Upper lobe of left lung (tissue), 6 donors: ENCODE data around the gene FHIT. TPM values are rescaled to one million over a fixed set of nuclear protein-coding genes. Genes with fewer than 3 reads are reported as not detected.
"Not testable (repeated sequence)": the region's sequence is repeated elsewhere in the genome, so short reads cannot be mapped to it uniquely, and the experiment has no call there.

Experiments
- ATAC-seq, 2 donors: fragments of 200-7000 bp; cut with Tn5 transposase; one replicate each; pipeline ENCODE4 v1.9.1; 2022; ENCODE audit warnings: mild to moderate bottlenecking in 2 of 2, moderate library complexity in 2 of 2; ENCODE audit not compliant: low FRiP score in 2 of 2
- DNase-seq, 2 donors: peaks; one replicate each; pipeline ENCODE4 v3.0.0-alpha.2; 2019 to 2020
- H3K27ac ChIP-seq, 4 donors: fragments of 200-600 bp; sonication (generic); one replicate each; pipeline ENCODE4 v1.5.1; 2016 to 2019
- H3K27me3 ChIP-seq, 4 donors: fragments of 200-600 bp; sonication (generic); one replicate each; pipeline ENCODE4 v1.5.1; 2017 to 2019
- H3K36me3 ChIP-seq, 4 donors: fragments of 200-600 bp; sonication (generic); one replicate each; pipeline ENCODE4 v1.5.1; 2016 to 2019
- H3K4me1 ChIP-seq, 4 donors: fragments of 200-600 bp; sonication (generic); one replicate each; pipeline ENCODE4 v1.5.1; 2018 to 2019
- H3K4me3 ChIP-seq, 4 donors: fragments of 200-600 bp; sonication (generic); one replicate each; pipeline ENCODE4 v1.5.1; 2017 to 2019; ENCODE audit warnings: mild to moderate bottlenecking in 2 of 4, moderate library complexity in 1 of 4
- H3K9me3 ChIP-seq, 4 donors: fragments of 200-600 bp; sonication (generic); one replicate each; pipeline ENCODE4 v1.5.1; 2018 to 2019
- CTCF ChIP-seq, 6 experiments: fragments of 450-650 bp in 4 of 6; fragments of 200-600 bp in 2 of 6; sonication (generic) in 2 of 6; IDR thresholded peaks; one replicate each; pipeline ENCODE4 v1.5.1; 2016 to 2019; ENCODE audit warnings: antibody characterized with exemption in 6 of 6
- EP300 ChIP-seq, 4 donors: sonication (generic); formaldehyde crosslinking; IDR thresholded peaks; one replicate each; pipeline ENCODE4 v1.5.1; 2017; ENCODE audit warnings: antibody characterized with exemption in 4 of 4, control low read depth in 2 of 4
- POLR2A ChIP-seq, 4 donors: fragments of 450-650 bp; IDR thresholded peaks; one replicate each; pipeline ENCODE4 v1.5.1; 2016 to 2017; ENCODE audit warnings: antibody characterized with exemption in 4 of 4, mild to moderate bottlenecking in 2 of 4
- POLR2AphosphoS5 ChIP-seq, 2 donors: sonication (generic); formaldehyde crosslinking; IDR thresholded peaks; one replicate each; pipeline ENCODE4 v1.5.1; 2017; ENCODE audit warnings: antibody characterized with exemption in 2 of 2
- WGBS, 2 donors: methylation state at CpG; one replicate each; pipeline ENCODE4 v1.1.5; 2017 to 2018; 5-methylcytosine and 5-hydroxymethylcytosine counted together
- total RNA-seq, 6 donors: library from RNA; depleted of rRNA in 4 of 6; stranded (reverse); fragments of >200 nt in 4 of 6; gene quantifications; one replicate each; pipeline versions ENCODE4 v1.1.0 to v1.2.1, GENCODE V29; 2016 to 2021
- donor health status: DM: no; HTN: no; CAD: no; lungs with moderate emphysema.
- donor health status: DM: no; HTN: yes; CAD: no; lungs with severe emphysema.

The FHIT gene
- total RNA-seq, 6 donors from 2014 or later: 6.8 to 56.6 (median 11.1) TPM

GRCh38 chr3:59803268-59803667, 1448.0 kb downstream of the FHIT start:
- ATAC-seq: no peak
- WGBS, 2 donors: 92 to 94% methylated on average over 11 of the region's 11 CpGs

GRCh38 chr3:59802453-59802852, 1448.8 kb downstream of the FHIT start:
- 92 to 96% methylated on average over 5 of the region's 5 CpGs for WGBS, 2 donors

More at GRCh38 chr3:59803268-59803667, 1448.0 kb downstream of the FHIT start:
- Histone ChIP-seq H3K27ac (no peak overlapping the region), H3K36me3 (no peaks in the 10 kb centered on the region), H3K4me1 (no peaks in the 10 kb centered on the region), H3K27me3 (no peaks in the 10 kb centered on the region), H3K4me3 (no peak overlapping the region), H3K9me3 (no peaks in the 10 kb centered on the region)
- DNase-seq: no peak
- TF ChIP-seq POLR2AphosphoS5 (IDR thresholded peaks at IDR 0.05) (no peak), CTCF (IDR thresholded peaks at IDR 0.05) (no peak), POLR2A (IDR thresholded peaks at IDR 0.05) (no peak), EP300 (IDR thresholded peaks at IDR 0.05) (no peak)

GRCh38 chr3:59802045-59802444, 1449.2 kb downstream of the FHIT start:
- no peaks in the 10 kb centered on the region for H3K9me3 ChIP-seq
- H3K4me1 ChIP-seq: no peaks in the 10 kb centered on the region
- H3K27me3 ChIP-seq: no peaks in the 10 kb centered on the region
- H3K27ac ChIP-seq: no peak overlapping the region
- no peak for DNase-seq
- 87 to 98% methylated on average over 2 of the region's 2 CpGs for WGBS, 2 donors
- ATAC-seq: no peak
- TF ChIP-seq EP300 (IDR thresholded peaks at IDR 0.05) (no peak), POLR2AphosphoS5 (IDR thresholded peaks at IDR 0.05) (no peak), CTCF (IDR thresholded peaks at IDR 0.05) (no peak)
- H3K36me3 ChIP-seq: no peaks in the 10 kb centered on the region
- H3K4me3 ChIP-seq: no peak overlapping the region

More at GRCh38 chr3:59802453-59802852, 1448.8 kb downstream of the FHIT start:
- not testable (repeated sequence) for H3K4me1 ChIP-seq, H3K9me3 ChIP-seq, ATAC-seq, H3K4me3 ChIP-seq, H3K27ac ChIP-seq, H3K36me3 ChIP-seq, H3K27me3 ChIP-seq, DNase-seq

GRCh38 chr3:59800481-59800880, 1450.8 kb downstream of the FHIT start:
- Histone ChIP-seq H3K27me3 (no peaks in the 10 kb centered on the region), H3K4me3 (no peak overlapping the region), H3K4me1 (no peaks in the 10 kb centered on the region), H3K27ac (no peak overlapping the region), H3K9me3 (no peaks in the 10 kb centered on the region), H3K36me3 (no peaks in the 10 kb centered on the region)
- ATAC-seq (no peak), DNase-seq (no peak)
- TF ChIP-seq POLR2A (IDR thresholded peaks at IDR 0.05) (no peak), CTCF (IDR thresholded peaks at IDR 0.05) (no peak), EP300 (IDR thresholded peaks at IDR 0.05) (no peak), POLR2AphosphoS5 (IDR thresholded peaks at IDR 0.05) (no peak)
- WGBS, 2 donors: 52 to 54% methylated on average over 2 of the region's 2 CpGs

GRCh38 chr3:59798372-59799086, 1452.7 kb downstream of the FHIT start:
- 86 to 90% methylated on average over 6 of the region's 6 CpGs for WGBS, 2 donors
- no peak for DNase-seq
- no peak overlapping the region for H3K27ac ChIP-seq
- ATAC-seq: no peak
- H3K36me3 ChIP-seq: no peaks in the 10 kb centered on the region
- no peaks in the 10 kb centered on the region for H3K4me1 ChIP-seq
- H3K9me3 ChIP-seq: no peaks in the 10 kb centered on the region
- no peak for TF ChIP-seq EP300 (IDR thresholded peaks at IDR 0.05)
- TF ChIP-seq POLR2AphosphoS5 (IDR thresholded peaks at IDR 0.05): no peak
- TF ChIP-seq POLR2A (IDR thresholded peaks at IDR 0.05): no peak
- no peak for TF ChIP-seq CTCF (IDR thresholded peaks at IDR 0.05)
- H3K27me3 ChIP-seq: no peaks in the 10 kb centered on the region
- H3K4me3 ChIP-seq: no peak overlapping the region
